A673 (cell line): ENCODE measurements around the gene CLIC4.

Experiments used
- CTCF ChIP-seq: fragments of 300-800, 200-600 bp; sonication (generic); conservative IDR thresholded peaks from 2 replicates; pipeline ENCODE4 v1.5.1; 2017; ENCODE audit warnings: low read depth, mild to moderate bottlenecking, antibody characterized with exemption, low read length, moderate library complexity, mixed read lengths
- EZH2 ChIP-seq: fragments of 200-600 bp; sonication (generic); IDR thresholded peaks from 2 replicates; pipeline ENCODE4 v1.6.1; 2017; ENCODE audit warnings: borderline replicate concordance, low read depth, mild to moderate bottlenecking, mixed read lengths, antibody characterized with exemption, low read length; ENCODE audit not compliant: poor library complexity, severe bottlenecking

- TF ChIP-seq EZH2 = no peak
- no peak for TF ChIP-seq CTCF
These were observed 126.2 kb downstream of the CLIC4 start for GRCh38 chr1:24871306-24871901.
